IMR-90 (cell line): ENCODE measurements around the gene SLC30A7. TPM values are rescaled to one million over a fixed set of nuclear protein-coding genes. Genes with fewer than 3 reads are reported as not detected.
A peak's percentile ranks its signal among the peaks of the same experiment; 100 is the strongest.

ENCODE experiments used
- ATAC-seq: fragments of 200-7000 bp; cut with Tn5 transposase; 2 replicates; pipeline ENCODE4 v1.9.1; 2020; ENCODE audit warnings: low read depth, mild to moderate bottlenecking, moderate library complexity
- BruUV-seq: library from RNA; stranded (reverse); fragments of 400-500 nt; replicated peaks from 2 replicates; lab custom pipeline; 2021; lab: Mats Ljungman, UMichigan
- CTCF ChIA-PET: fragments of 300-600 bp; formaldehyde crosslinking; extraction: SDS; loops from one replicate; lab custom pipeline; 2021; ENCODE audit warnings: antibody characterized with exemption; lab: Yijun Ruan, JAX
- POLR2A ChIA-PET: fragments of 300-600 bp; sonication (Branson Sonifier 250); formaldehyde crosslinking; loops from one replicate; lab custom pipeline; 2022; ENCODE audit warnings: antibody characterized with exemption; ENCODE audit not compliant: unreplicated experiment; lab: Charles Lee
- DNase-seq: peaks from one replicate; pipeline ENCODE4 v3.0.0; 2013
- H2AFZ ChIP-seq: replicated peaks from 2 replicates; pipeline ENCODE3; 2013; ENCODE audit warnings: low read length, mild to moderate bottlenecking; ENCODE audit not compliant: poor library complexity
- H2AK5ac ChIP-seq: 2 replicates; pipeline ENCODE4 v1.6.1; 2013; ENCODE audit warnings: low read depth, low read length, inconsistent platforms
- H2AK9ac ChIP-seq: replicated peaks from 2 replicates; pipeline ENCODE3; 2013; ENCODE audit warnings: mild to moderate bottlenecking, low read depth, low read length, moderate library complexity; ENCODE audit not compliant: poor library complexity
- H2BK120ac ChIP-seq: 2 replicates; pipeline ENCODE4 v1.6.1; 2013; ENCODE audit warnings: low read depth, low read length, inconsistent platforms
- H2BK15ac ChIP-seq: 3 replicates; pipeline ENCODE4 v1.6.1; 2013; ENCODE audit warnings: low read depth, low read length, inconsistent platforms
- H2BK20ac ChIP-seq: 2 replicates; pipeline ENCODE4 v1.6.1; 2013; ENCODE audit warnings: low read depth, mild to moderate bottlenecking, inconsistent platforms, low read length, moderate library complexity
- H2BK5ac ChIP-seq: 2 replicates; pipeline ENCODE4 v1.6.1; 2013; ENCODE audit warnings: mild to moderate bottlenecking, low read depth, low read length, inconsistent platforms; ENCODE audit not compliant: poor library complexity, severe bottlenecking
- H3K14ac ChIP-seq: replicated peaks from 2 replicates; pipeline ENCODE4 v1.6.1; 2013; ENCODE audit warnings: low read depth, low read length, inconsistent platforms
- H3K18ac ChIP-seq: 2 replicates; pipeline ENCODE4 v1.6.1; 2013; ENCODE audit warnings: low read depth, low read length, control low read depth
- H3K23ac ChIP-seq: 2 replicates; pipeline ENCODE4 v1.6.1; 2013; ENCODE audit warnings: low read depth, low read length, inconsistent platforms
- H3K27ac ChIP-seq: 2 replicates; pipeline ENCODE4 v1.5.1; 2013; ENCODE audit warnings: mild to moderate bottlenecking, control low read depth, low read length; ENCODE audit not compliant: insufficient read depth
- H3K27me3 ChIP-seq: 2 replicates; pipeline ENCODE4 v1.6.1; 2013; ENCODE audit warnings: low read length; ENCODE audit not compliant: control insufficient read depth, insufficient read depth
- H3K36me3 ChIP-seq: 2 replicates; pipeline ENCODE4 v1.6.1; 2013; ENCODE audit warnings: low read length, mixed read lengths; ENCODE audit not compliant: control insufficient read depth, insufficient read depth
- H3K4ac ChIP-seq: 2 replicates; pipeline ENCODE4 v1.6.1; 2013; ENCODE audit warnings: low read depth, low read length, inconsistent platforms
- H3K4me1 ChIP-seq: 2 replicates; pipeline ENCODE4 v1.6.1; 2013; ENCODE audit warnings: low read length, mixed read lengths; ENCODE audit not compliant: control insufficient read depth, insufficient read depth
- H3K4me2 ChIP-seq: 2 replicates; pipeline ENCODE4 v1.6.1; 2013; ENCODE audit warnings: low read depth, mild to moderate bottlenecking, control low read depth, low read length, moderate library complexity
- H3K4me3 ChIP-seq: 2 replicates; pipeline ENCODE4 v1.5.1; 2013; ENCODE audit warnings: low read depth, mild to moderate bottlenecking, control low read depth, low read length, moderate library complexity; ENCODE audit not compliant: insufficient read depth
- H3K56ac ChIP-seq: 2 replicates; pipeline ENCODE4 v1.6.1; 2013; ENCODE audit warnings: low read length, inconsistent platforms; ENCODE audit not compliant: insufficient read depth; ENCODE audit errors: extremely low read depth
- H3K79me1 ChIP-seq, 2 experiments: 2 replicates each; pipeline ENCODE4 v1.6.1; 2013; ENCODE audit warnings: low read length in 2 of 2, inconsistent platforms in 1 of 2, low read depth in 1 of 2
- H3K9ac ChIP-seq: 2 replicates; pipeline ENCODE4 v1.6.1; 2013; ENCODE audit warnings: low read depth, low read length, control low read depth
- H3K9me1 ChIP-seq: 2 replicates; pipeline ENCODE4 v1.6.1; 2013; ENCODE audit warnings: low read length, inconsistent platforms; ENCODE audit not compliant: insufficient read depth
- H3K9me3 ChIP-seq: 2 replicates; pipeline ENCODE4 v1.6.1; 2013; ENCODE audit warnings: low read length; ENCODE audit not compliant: control insufficient read depth, insufficient read depth
- H4K20me1 ChIP-seq: 2 replicates; pipeline ENCODE4 v1.6.1; 2013; ENCODE audit warnings: low read length, inconsistent platforms; ENCODE audit not compliant: insufficient read depth
- H4K5ac ChIP-seq: 2 replicates; pipeline ENCODE4 v1.6.1; 2013; ENCODE audit warnings: mild to moderate bottlenecking, low read depth, low read length, control low read depth
- H4K8ac ChIP-seq, 2 experiments: 2 replicates each; pipeline ENCODE4 v1.6.1; 2013; ENCODE audit warnings: low read depth in 2 of 2, low read length in 2 of 2, control low read depth in 1 of 2, inconsistent platforms in 1 of 2
- H4K91ac ChIP-seq: 2 replicates; pipeline ENCODE4 v1.6.1; 2013; ENCODE audit warnings: low read depth, low read length, inconsistent platforms; ENCODE audit not compliant: insufficient read depth
- BHLHE40 ChIP-seq: fragments of 150-350 bp; IDR thresholded peaks from 2 replicates; pipeline ENCODE4 v1.6.1; 2016; ENCODE audit warnings: mild to moderate bottlenecking, low read depth, low read length
- CEBPB ChIP-seq: IDR thresholded peaks from 2 replicates; pipeline ENCODE4 v1.6.1; 2012; ENCODE audit warnings: low read depth, low read length, improper control_type of control experiment
- CHD1 ChIP-seq: IDR thresholded peaks from 2 replicates; pipeline ENCODE4 v1.6.1; 2012; ENCODE audit warnings: low read depth, low read length, improper control_type of control experiment
- MAZ ChIP-seq: IDR thresholded peaks from 2 replicates; pipeline ENCODE4 v1.6.1; 2012; ENCODE audit warnings: low read depth, mild to moderate bottlenecking, low read length, improper control_type of control experiment, moderate library complexity, borderline replicate concordance
- MXI1 ChIP-seq: IDR thresholded peaks from 2 replicates; pipeline ENCODE4 v1.6.1; 2012; ENCODE audit warnings: low read depth, mild to moderate bottlenecking, low read length, moderate library complexity, borderline replicate concordance
- NFE2L2 ChIP-seq: fragments of 150-350 bp; IDR thresholded peaks from 2 replicates; pipeline ENCODE4 v1.6.1; 2016; ENCODE audit warnings: low read depth, mild to moderate bottlenecking, low read length
- POLR2A ChIP-seq: IDR thresholded peaks from 2 replicates; pipeline ENCODE4 v1.6.1; 2012; ENCODE audit warnings: mild to moderate bottlenecking, low read depth, low read length
- RCOR1 ChIP-seq: IDR thresholded peaks from 2 replicates; pipeline ENCODE4 v1.6.1; 2012; ENCODE audit warnings: mild to moderate bottlenecking, low read length, improper control_type of control experiment; ENCODE audit not compliant: insufficient replicate concordance
- RFX5 ChIP-seq: IDR thresholded peaks from 2 replicates; pipeline ENCODE4 v1.8.0; 2012; ENCODE audit warnings: low read depth, mild to moderate bottlenecking, low read length, moderate library complexity
- SMC3 ChIP-seq: fragments of 150-350 bp; IDR thresholded peaks from 2 replicates; pipeline ENCODE4 v1.6.1; 2016; ENCODE audit warnings: low read depth, mild to moderate bottlenecking, antibody characterized with exemption, low read length, moderate library complexity
- WGBS, 2 experiments: methylation state at CpG; one replicate each; pipeline versions ENCODE4 v1.1.5 to v1.1.7; 2013; ENCODE audit warnings: missing lambda C conversion rate in 2 of 2; ENCODE audit not compliant: insufficient read length in 1 of 2; ENCODE audit errors: extremely low coverage in 2 of 2; 5-methylcytosine and 5-hydroxymethylcytosine counted together
- dilution Hi-C: fragments of 300-500 bp; cut with HindIII; formaldehyde crosslinking; loops from one replicate; pipeline ENCODE4 v1.14.3; 2018; ENCODE audit warnings: low sequenced_read_pairs; ENCODE audit not compliant: unreplicated experiment
- in situ Hi-C: fragments of 300-500 bp; cut with MboI; formaldehyde crosslinking; loops from 3 replicates; pipeline ENCODE4 v1.14.3; 2019; ENCODE audit warnings: low sequenced_read_pairs, inconsistent platforms, mixed read lengths
- intact Hi-C: fragments of 100-400 bp; cut with micrococcal nuclease; formaldehyde crosslinking; loops from 2 replicates; pipeline ENCODE4 v1.10.0; 2022
- polyA plus RNA-seq, 3 experiments: library from polyadenylated mRNA; depleted of rRNA; stranded (reverse); fragments of >200 nt; gene quantifications; 2 replicates each; pipeline ENCODE4 v1.2.3, GENCODE V29; 2012; ENCODE audit warnings: low replicate concordance in 1 of 3
- total RNA-seq: library from RNA; depleted of rRNA; stranded (reverse); fragments of >200 nt; gene quantifications from 2 replicates; pipeline ENCODE4 v1.2.3, GENCODE V29; 2012

Gene SLC30A7
- total and polyA plus RNA-seq, 2 of the 4 experiments (the other 2 are of a cell fraction) = 8.4 to 60.2 TPM

DNA sequence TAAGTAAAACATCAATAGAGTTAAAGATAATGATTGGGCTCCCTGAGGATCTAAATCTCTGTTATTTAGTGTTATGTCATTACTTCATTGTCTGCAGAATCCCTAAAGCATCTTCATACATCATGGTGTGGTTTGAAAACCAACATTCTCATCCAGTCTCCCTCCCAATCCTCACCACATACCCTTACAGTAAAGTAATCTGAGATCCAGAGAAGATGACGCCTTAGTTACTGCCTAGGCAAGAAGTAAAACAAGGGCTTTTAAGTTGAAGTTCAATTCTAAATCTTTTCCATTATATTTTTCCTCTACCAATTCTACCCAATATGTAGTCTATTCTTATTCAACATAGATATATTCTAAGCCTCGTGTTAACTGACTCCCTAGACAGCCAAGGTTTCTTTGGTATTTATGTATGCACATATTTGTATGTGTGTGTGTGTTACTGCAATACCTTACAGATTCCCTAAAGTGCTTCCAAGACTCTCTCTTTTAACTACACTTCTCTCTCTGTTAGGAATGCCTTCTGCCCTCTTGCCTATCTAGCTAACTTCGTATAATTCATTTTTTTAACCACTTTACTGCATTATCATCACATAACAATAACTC, 112.4 kb downstream of the SLC30A7 start:
- 0 out of 2 replicates have a peak, but pooled peaks cover under 1% of the 10 kb centered on the region for H3K9me1 ChIP-seq
- H3K27me3 ChIP-seq = no peaks in the 10 kb centered on the region
- H2BK5ac ChIP-seq = peak overlapping the region; percentile 47
- no peak overlapping the region for H2BK15ac ChIP-seq
- no peak overlapping the region for H3K23ac ChIP-seq
- H4K20me1 ChIP-seq = no peaks in the 10 kb centered on the region
- no peak overlapping the region for H3K18ac ChIP-seq
- dilution Hi-C loops = no loop called here
- H2BK120ac ChIP-seq = 0 out of 2 replicates have a peak overlapping the region, but pooled peaks have one; percentile 24
- ChIA-PET POLR2A (no interaction called here), CTCF (no interaction called here)
- no peak overlapping the region for H3K4ac ChIP-seq
- H2AFZ ChIP-seq = no peak overlapping the region
- H3K36me3 ChIP-seq = 0 out of 2 replicates have a peak, but pooled peaks cover 2% of the 10 kb centered on the region
- no peak overlapping the region for H2AK9ac ChIP-seq
- no TSS peak for BruUV-seq
- peaks cover 7% of the 10 kb centered on the region; the same call in 1 of the 2 replicates for H3K4me1 ChIP-seq
- ATAC-seq = peak; percentile 47
- no peak overlapping the region for H4K8ac ChIP-seq
- H3K79me1 ChIP-seq = 0 out of 4 replicates have a peak, but pooled peaks cover 0 to 4% of the 10 kb centered on the region in 2 experiments
- H3K9ac ChIP-seq = no peak overlapping the region
- H2AK5ac ChIP-seq = no peak overlapping the region
- no peak for TF ChIP-seq NFE2L2
- TF ChIP-seq CEBPB = no peak
- TF ChIP-seq MXI1 = no peak
- no peak for TF ChIP-seq RCOR1
- TF ChIP-seq BHLHE40 = no peak
- no peak for TF ChIP-seq RFX5
- TF ChIP-seq SMC3 = no peak
- TF ChIP-seq POLR2A = no peak
- TF ChIP-seq MAZ = no peak
- no peak for TF ChIP-seq CHD1
- no peak overlapping the region for H3K4me3 ChIP-seq
- peak; percentile 53 for DNase-seq
- no peak overlapping the region for H3K56ac ChIP-seq
- H3K4me2 ChIP-seq = no peak overlapping the region
- no peak overlapping the region for H3K14ac ChIP-seq
- H4K91ac ChIP-seq = no peak overlapping the region
- H2BK20ac ChIP-seq = no peak overlapping the region
- intact Hi-C loops = loop anchor here (5.0 kb wide), 1 partner anchor 229 kb away; the partner anchor contains the start of gene S1PR1
- H3K9me3 ChIP-seq = no peaks in the 10 kb centered on the region
- in situ Hi-C loops = no loop called here
- H4K5ac ChIP-seq = no peak overlapping the region
- WGBS, 2 experiments = 90 to 100% methylated on average over 1 of the region's 3 CpGs
- H3K27ac ChIP-seq = no peak overlapping the region; the same call in 1 of the 2 replicates
